ENCODE measurements around the gene IRX2. TPM values are rescaled to one million over a fixed set of nuclear protein-coding genes. Genes with fewer than 3 reads are reported as not detected.

Gene IRX2
- total and polyA plus RNA-seq, 2 donors (not counting 3 experiments of a cell fraction or from before 2014, with no cell fraction given): not detected

DNA sequence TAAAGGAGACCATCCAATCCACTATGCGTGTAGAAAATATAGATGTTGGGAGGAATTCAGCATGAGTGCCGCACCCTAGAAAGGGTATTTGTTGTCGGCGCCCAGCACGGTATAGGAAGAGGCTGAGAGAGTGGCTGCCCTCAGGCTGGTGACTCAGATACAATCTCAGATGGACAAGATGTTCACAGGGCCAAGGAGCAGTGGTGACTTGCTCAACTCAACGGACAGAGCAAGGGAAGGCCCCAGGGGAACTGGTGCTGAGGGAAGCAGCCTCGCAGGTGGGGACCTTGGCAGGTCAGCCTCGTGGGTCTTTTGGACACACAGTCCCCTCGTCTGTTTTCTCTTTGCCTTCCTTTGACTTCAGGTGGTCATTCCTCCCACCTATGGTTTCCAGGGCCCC is 28.0 kb upstream of the IRX2 start:
- no peaks in the 10 kb centered on the region for H3K79me2 ChIP-seq (ENCODE audit: control insufficient read depth, insufficient read depth, low read length)
- BruUV-seq (replicated peaks): no TSS peak
- H3K36me3 ChIP-seq (ENCODE audit: control insufficient read depth in 2 of 2, extremely low read depth in 1 of 2, insufficient read depth in 2 of 2, low read length in 2 of 2): no peaks in the 10 kb centered on the region
- TF ChIP-seq MYC (IDR thresholded peaks at IDR 0.05; ENCODE audit: low read depth, low read length) (no peak), POLR2A (IDR thresholded peaks at IDR 0.05; ENCODE audit: low read depth, low read length) (no peak), JUN (IDR thresholded peaks at IDR 0.05; ENCODE audit: borderline replicate concordance, insufficient read depth, insufficient read length, low read depth) (no peak)
- TF ChIP-seq, protein P1, sequence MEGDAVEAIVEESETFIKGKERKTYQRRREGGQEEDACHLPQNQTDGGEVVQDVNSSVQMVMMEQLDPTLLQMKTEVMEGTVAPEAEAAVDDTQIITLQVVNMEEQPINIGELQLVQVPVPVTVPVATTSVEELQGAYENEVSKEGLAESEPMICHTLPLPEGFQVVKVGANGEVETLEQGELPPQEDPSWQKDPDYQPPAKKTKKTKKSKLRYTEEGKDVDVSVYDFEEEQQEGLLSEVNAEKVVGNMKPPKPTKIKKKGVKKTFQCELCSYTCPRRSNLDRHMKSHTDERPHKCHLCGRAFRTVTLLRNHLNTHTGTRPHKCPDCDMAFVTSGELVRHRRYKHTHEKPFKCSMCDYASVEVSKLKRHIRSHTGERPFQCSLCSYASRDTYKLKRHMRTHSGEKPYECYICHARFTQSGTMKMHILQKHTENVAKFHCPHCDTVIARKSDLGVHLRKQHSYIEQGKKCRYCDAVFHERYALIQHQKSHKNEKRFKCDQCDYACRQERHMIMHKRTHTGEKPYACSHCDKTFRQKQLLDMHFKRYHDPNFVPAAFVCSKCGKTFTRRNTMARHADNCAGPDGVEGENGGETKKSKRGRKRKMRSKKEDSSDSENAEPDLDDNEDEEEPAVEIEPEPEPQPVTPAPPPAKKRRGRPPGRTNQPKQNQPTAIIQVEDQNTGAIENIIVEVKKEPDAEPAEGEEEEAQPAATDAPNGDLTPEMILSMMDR (IDR thresholded peaks at IDR 0.05; ENCODE audit: extremely low read depth in 1 of 2, insufficient read depth in 1 of 2, low read depth in 1 of 2, low read length in 2 of 2): no peak
- TF ChIP-seq, protein P2, sequence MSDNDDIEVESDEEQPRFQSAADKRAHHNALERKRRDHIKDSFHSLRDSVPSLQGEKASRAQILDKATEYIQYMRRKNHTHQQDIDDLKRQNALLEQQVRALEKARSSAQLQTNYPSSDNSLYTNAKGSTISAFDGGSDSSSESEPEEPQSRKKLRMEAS (IDR thresholded peaks at IDR 0.05; ENCODE audit: insufficient read depth, insufficient read length): no peak
- H3K4me3 ChIP-seq (replicated peaks in 1 of 3; ENCODE audit: insufficient read depth in 1 of 3, low read depth in 1 of 3, low read length in 3 of 3): no peak overlapping the region
- no peak overlapping the region for H3K4me2 ChIP-seq (ENCODE audit: insufficient read depth, low read length)
- H4K20me1 ChIP-seq (replicated peaks; ENCODE audit: control insufficient read depth, extremely low read depth, insufficient read depth, low read length): no peaks in the 10 kb centered on the region
- no peak overlapping the region for H3K27ac ChIP-seq (ENCODE audit: insufficient read depth, low read depth, low read length)
- H3K9me3 ChIP-seq (replicated peaks; ENCODE audit: control insufficient read depth, insufficient read depth, low read length): peaks cover 7% of the 10 kb centered on the region
- POLR2A ChIA-PET: no interaction called here
- intact Hi-C loops (cut with micrococcal nuclease): no loop called here
- no peaks in the 10 kb centered on the region for H3K9me1 ChIP-seq (replicated peaks; ENCODE audit: control insufficient read depth, extremely low read depth, insufficient read depth, low read length)
- CTCF ChIA-PET: no interaction called here
- H2AFZ ChIP-seq (ENCODE audit: low read depth, low read length): no peak overlapping the region
- dilution Hi-C loops (cut with MboI; ENCODE audit: extremely low pct_ligation_motif_present, low sequenced_read_pairs): no loop called here
- DNase-seq (ENCODE audit: low read depth, low spot score) (no peak), FAIRE-seq (no peak)
- no peaks in the 10 kb centered on the region for H3K4me1 ChIP-seq (ENCODE audit: control insufficient read depth, extremely low read depth, insufficient read depth, low read length)
- H3K9ac ChIP-seq (replicated peaks; ENCODE audit: extremely low read depth, insufficient read depth, low read length): no peak overlapping the region
- H3K27me3 ChIP-seq (ENCODE audit: control insufficient read depth in 2 of 2, insufficient read depth in 2 of 2, low read length in 2 of 2): no peaks in the 10 kb centered on the region
